ENCODE measurements around the gene DIRAS1.

The DIRAS1 gene, protein sequence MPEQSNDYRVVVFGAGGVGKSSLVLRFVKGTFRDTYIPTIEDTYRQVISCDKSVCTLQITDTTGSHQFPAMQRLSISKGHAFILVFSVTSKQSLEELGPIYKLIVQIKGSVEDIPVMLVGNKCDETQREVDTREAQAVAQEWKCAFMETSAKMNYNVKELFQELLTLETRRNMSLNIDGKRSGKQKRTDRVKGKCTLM

DNA sequence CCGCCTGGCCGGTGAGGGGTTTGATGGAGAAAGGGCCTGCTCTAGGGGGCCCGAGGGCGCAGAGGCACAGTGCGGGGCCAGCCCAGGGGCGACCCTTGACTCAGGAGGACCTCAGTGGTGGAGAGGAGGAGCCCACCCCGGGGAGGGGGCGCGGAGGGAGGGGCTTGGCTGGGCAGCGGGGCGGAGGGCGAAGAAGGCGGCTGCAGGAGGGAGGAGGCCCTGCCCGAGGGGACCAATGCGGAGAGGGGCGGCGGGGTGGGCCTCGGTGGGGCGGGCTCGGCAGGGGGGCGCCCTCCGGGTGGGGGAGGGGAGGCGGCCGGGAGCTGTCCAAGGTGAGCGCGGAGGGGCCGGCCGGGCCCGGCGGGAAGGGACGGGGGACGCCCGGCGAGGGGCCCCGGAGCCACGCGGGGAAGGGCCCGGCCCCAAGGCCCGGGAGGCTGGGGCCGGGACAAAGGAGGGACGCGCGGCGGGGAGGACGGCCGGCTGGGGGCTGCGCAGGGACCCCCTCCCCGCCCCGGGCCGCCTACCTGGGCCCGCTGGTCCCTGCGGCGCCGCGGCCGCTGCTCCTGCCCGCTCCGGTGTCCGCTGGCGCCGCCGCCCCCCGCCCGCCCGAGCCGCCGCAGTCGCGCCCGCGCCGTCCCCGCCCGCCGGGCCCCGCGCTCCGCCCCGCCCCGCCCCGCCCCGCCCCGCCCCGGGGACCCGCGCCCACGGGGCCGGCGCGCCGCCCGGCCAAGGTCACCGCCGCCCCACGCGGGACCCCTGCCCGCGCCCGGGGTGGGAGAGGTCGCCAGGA, at the start of gene DIRAS1:
Gene DIRAS1 (minus strand): TSS at position 596 of the 793 bp plus-strand sequence. CDS start 3,566 bp downstream, outside the sequence.
- DNase-seq: no peak

DNA sequence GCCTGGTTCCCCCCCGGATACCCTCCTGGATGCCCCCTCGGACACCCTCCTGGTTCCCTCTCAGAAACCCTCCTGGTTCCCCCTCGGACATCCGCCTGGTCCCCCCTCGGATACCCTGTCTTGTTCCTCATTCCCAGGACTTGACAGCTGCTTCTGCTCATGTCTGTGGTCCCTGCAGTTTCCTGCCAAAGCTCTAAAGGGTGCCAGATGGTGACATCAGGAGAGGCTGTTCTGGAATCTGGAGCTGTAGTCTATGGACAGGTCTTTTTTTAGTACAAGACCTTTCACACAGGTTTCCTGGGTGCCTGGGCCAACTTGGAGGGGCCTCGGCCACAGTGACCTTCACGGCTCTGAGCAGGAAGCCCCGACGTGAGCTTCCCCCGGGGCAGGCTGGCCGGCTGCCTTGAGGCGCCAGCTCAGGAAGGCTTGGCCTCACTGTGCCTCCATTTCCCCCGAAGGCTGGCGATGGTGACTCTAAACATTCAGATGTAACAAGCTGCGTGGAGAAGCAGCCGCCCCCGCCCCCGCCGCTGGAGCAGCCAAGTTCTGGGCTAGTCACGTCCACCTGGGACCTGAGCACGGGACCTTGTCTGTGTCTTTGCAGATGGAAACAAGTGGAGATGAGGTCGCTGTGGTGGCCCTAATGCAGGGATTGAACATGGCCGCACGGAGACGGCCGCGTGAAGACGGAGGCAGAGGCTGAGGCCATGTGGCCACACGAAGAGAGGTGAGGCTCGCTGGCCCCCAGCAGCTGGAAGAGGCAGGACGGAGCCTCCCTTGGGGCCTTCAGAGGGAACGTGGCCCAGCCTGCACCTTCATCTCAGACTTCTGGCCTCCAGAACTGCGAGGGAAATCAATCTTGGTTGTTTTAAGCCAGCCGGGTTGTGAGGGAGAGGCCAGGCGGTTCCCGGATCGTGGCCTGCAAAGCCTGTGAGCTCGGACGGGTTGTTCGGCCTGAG, 49.2 kb upstream of the DIRAS1 start:
- no peak for DNase-seq

DNA sequence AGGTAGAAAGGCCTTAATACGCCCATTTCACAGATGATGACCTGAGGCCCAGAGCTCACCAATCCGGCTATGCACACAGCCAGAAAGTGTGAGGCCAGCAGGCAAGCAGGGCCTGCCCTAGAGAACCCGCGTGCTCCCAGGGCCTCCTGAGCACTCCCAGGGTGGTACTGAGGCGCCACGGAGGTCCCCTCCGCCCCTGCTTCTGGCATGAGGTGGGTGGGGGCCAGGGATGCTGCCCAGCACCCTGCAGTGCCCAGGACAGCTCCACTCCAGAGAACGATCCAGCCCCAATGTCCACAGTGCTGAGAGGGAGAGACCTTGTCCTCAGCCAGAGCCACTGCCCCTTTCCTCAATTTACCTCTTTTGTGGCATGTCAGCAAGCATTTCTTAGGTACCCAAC, 48.0 kb upstream of the DIRAS1 start:
- DNase-seq: no peak

DNA sequence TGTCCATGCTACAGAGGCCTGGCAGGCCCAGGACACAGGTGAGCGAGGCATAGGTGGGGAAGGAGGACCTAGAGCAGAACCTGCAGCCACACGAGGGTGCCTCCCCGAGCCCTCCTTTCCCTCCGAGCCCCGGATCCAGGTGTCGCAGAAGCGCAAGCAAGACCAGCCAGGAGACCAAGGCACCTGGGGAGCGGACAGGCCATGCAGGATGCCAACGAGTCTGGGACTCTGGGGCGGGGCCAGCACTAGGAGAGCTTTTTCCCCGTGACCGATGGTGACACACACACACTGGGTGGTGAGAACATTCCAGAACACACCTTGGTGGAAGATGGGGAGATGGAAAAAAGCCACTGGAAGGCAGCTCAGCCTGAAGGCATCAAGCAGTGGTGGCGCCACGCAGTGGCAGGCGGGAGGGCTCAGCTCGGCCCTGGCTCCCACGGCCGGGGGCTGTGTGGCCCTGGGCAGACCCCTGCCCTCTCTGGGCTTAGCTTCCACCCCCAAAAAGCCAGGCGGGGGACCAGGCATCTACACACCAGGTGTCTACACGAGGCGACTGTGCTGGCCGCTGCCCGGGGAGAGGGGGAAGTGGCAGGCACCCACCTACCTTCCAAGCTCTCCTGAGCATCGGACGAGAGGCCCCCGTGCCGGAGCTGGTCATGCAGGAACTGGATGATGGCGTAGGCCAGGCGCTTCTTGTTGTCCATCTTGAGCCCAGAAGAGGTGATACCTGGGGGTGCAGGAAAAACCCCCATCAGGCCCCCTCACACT, 47.4 kb upstream of the DIRAS1 start:
- DNase-seq: no peak

DNA sequence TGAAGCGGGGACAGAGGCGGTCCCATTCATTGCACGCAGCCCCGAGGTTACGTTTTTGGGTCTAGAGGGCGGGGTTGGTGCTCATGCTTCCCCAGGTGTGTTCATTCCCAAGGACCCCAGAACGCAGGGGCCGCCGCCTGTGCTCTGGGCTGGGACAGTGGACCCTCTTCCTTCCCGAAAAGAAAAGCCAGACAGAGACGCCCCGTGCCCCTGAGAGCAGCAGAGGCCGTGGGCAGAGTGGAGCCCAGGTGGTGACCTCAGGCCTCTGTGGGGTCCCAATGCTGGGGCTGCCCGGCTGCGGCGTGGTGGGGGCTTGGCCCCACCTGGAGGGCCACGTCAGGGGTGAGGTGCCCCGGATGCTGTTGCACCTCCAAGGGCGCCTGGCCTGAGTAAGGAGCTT, 46.5 kb upstream of the DIRAS1 start:
- DNase-seq: no peak

DNA sequence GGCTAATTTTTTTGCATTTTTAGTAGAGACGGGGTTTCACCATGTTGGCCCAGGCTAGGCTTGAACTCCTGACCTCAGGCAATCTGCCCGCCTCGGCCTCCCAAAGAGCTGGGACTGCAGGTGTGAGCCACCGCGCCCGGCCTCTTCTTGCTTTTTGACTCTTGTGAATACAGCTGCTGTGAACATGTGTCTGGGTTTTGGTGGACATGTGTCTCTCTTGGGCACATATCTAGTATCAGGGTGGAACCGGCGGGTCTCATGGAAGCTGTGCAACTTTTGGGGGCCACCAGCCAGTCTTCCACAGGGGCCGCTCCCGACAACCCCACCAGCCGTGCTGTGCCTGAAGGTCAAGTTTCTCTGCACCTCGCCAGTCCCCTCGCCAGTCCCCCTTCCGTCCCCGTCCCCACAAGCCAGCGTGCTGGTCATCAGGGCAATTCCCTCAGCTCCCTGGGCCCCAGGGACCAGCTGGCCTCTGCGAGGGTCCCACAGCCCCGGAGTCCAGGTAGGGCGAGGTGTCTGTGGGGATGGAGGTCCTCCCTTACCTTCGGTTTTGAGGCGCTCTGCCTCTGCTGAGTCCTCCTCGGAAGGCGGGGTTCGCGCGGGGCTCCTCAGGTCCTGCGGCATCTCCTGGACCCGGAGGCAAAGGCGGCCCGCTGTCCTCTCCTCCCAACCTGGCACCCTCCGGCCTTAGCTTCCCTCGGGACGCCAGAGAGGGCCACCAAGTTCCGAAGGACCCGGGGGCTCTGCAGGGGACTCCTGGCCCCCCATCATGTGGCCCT, 45.6 kb upstream of the DIRAS1 start:
- DNase-seq: no peak

DNA sequence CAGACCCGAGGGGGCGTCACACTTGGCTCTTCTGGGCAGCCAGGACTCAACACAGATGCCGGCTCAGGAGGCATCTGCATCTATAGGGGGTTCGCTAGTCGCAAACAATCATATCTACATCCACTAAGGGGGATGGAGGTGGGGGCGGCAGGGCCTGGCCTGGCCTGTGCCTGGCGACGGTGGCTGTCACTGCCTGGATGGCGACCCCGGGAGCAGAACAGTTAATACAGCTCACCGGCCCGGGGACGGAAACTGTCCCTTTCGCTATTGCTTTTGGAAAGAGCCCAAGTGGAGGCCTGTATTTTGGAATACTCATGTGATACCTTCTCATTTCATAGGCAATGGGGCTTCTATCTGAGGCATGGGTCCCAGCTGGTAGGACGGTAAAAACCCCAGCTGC, 44.2 kb upstream of the DIRAS1 start:
- no peak for DNase-seq

DNA sequence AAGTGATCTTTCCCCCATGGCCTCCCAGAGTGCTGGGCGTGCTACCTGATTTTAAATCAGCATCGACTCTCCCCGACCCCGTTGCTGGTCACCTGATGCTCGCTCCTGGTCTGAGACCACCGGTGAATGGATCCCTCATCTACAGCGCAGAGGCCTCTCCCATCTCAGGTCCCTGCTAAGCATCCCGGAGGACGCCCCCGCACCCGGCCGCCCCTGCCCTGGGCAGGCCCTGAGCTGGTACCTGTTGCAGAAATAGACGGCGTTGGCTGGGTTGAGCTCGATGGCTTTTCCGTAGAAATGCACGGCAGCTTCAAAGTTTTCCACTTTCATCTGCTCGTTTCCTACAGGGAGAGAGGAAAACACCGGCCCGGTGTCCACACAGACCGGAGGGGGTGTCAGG, 43.8 kb upstream of the DIRAS1 start:
- DNase-seq: no peak

DNA sequence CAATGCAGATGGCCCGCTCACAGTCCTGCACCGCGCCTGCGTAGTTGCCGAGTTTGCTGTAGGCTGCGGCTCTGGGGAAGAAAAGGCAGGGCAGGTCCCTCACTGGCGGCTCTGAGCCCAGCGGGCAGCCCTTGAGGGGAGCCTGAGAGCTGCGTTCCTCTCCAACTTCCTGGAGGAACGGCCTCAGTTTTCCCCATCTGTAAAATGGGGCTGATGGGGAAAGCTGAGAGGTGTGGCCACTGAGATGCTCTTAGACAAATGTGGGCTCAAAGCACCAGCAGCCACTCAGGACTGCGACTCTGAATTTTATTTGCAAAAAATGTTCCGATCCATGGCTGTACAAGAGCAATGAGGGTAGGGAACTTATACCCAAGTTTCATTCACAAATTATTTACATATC, 42.5 kb upstream of the DIRAS1 start:
- DNase-seq: no peak

DNA sequence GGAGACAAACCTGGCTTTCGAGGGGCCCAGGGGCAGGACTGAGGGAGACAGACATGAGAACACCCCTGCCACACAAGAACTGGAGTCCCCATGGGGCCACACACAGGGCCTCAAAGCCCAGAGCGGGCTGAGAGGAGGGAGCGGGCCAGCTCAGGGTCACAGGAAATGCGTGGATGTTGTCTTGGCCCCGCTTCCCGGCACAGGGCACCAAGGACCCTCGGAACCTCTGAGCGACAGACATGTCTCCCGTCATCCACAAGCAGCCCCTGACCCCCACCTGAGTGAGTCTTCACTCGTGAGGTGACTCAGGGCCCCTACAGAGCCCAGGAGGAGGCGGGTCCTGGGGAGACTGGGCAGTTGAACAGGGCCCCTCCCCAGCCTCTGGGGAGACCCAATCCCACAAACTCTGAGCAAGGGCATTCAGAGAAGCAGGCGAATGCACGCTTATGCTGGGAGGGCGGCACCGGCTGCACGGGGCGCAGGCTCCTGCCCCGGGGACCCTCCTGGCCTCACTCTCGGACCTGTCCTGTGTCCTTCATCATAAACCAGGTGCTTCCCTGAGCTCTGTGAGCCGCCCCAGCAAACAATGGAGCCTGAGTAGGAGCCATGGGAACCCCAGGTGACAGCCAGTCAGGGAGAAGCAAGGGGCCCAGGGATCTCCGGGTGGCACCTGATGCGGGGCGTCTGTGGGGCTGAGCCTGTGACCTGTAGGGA, 41.8 kb upstream of the DIRAS1 start:
- DNase-seq: no peak

DNA sequence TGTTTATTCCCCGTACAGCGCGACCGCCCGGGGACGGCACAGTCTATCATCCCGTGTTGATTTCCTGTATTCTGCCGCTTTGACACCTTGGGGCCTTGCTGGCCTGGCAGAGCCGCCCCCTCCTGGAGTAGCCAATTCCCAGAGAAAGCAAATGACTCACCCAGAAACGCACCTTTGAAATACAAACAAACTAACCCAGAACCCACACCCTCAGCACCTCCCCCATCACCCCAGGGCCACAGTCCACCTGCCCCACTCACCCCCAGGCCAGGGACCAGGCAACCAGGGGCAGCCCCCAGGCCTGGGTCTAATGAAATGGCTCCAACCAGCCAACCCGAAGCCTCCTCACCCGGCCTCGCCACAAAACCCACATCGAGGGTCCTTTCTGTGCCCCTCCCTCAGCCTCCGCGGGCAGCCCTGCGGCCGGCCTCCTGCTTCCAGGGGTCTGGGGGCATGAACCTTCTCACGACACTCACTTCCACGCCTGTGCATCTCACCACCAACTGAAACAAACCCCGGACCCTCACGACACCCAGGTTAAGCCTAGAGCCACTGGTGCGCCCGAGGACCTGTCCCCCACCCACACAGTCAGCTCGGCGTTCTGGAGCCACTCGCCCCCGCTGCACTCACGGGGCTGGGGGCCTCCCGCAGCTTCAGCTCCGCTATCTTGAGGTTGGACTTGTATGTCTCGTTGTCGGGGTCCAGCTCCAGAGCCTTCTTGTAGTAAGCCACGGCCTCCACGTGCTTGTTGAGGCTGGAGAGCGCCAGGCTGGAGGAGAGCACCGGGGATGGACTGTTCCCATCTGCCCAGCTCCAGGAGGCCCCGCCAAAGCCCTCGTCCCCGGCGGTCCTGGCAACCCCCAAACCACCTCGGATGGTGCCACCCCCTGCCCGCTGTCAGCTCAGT, 41.0 kb upstream of the DIRAS1 start:
- DNase-seq: no peak

DNA sequence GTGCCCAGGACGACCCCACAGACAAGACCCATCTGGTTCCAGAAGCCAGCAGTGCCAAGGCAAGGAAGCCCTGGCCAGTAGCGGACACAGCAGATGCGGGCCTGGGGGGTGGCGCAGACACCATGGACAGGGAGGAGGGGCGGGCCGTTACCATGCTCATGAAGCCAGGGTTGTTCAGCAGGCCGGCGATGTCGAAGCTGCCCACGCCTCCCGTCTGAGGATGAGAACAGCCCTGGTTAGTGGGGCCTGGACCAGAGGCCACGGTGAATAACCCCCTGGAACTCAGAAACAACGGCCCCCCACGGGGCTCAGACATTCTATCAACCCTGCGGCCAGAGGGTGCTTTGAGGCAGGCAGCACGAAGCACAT, 40.1 kb upstream of the DIRAS1 start:
- no peak for DNase-seq

DNA sequence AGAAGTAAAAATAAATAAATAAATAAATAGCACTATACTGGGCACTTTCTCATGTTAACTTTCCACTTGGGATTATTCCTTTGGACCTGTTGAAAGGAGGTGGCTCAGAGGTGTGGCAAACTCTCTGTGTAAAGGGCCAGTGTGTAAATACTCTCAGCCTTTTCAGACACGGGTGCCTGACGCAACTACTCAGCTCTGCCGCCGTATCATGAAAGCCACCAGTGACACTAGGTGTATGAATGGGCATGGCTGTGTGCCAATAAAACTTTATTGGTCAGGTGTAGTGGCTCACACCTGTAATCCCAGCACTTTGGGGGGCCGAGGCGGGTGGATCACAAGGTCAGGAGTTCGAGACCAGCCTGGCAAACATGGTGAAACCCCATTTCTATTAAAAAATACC, 38.8 kb upstream of the DIRAS1 start:
- DNase-seq: no peak

DNA sequence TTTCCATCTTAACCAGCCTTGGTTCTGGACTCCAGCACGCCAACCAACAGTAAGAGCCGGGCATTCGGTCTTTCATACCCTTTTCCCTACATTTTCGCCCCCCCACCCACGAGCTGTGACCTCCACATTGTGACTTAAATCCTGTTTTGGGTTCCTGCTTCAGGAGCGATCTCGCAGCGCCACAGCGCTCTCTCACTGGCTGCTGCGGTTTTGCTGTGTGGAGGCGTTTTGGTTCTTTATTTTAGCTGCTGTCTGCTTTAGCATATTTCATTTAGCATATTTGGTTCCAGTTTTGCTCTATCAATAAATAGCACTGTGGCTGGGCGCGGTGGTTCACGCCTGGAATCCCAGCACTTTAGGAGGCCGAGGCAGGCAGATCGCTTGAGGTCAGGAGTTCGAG, 38.2 kb upstream of the DIRAS1 start:
- DNase-seq: no peak

DNA sequence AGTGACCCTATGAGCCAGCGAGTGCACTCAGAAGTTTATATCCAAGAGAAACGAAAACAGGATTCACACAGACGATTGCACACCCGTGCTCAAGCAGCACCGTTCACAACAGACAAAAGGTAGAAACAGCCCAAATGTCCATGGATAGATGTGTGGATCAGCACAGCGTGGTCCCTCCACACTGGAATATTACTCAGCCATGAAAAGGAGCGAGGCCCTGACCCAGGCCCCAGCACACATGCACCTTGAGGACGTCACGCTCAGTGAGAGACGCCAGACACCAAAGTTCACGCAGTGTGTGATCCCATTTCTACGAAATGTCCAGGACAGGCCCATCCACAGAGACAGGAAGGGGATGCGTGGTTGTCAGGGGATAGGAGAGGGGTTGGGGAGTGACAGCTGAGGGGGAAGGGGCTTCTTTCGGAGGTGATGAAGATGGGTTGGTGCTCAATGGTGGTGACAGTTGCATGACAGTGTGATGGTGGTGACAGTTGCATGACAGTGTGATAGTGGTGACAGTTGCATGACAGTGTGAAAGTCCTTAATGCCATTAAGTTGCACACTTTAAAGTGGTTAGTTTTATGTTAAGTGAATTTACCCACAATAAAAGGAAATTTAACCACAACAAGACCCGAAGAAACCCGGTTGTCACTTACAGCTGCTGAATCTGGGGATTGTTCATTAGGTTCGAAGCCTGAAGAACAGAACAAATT, 37.6 kb upstream of the DIRAS1 start:
- no peak for DNase-seq

DNA sequence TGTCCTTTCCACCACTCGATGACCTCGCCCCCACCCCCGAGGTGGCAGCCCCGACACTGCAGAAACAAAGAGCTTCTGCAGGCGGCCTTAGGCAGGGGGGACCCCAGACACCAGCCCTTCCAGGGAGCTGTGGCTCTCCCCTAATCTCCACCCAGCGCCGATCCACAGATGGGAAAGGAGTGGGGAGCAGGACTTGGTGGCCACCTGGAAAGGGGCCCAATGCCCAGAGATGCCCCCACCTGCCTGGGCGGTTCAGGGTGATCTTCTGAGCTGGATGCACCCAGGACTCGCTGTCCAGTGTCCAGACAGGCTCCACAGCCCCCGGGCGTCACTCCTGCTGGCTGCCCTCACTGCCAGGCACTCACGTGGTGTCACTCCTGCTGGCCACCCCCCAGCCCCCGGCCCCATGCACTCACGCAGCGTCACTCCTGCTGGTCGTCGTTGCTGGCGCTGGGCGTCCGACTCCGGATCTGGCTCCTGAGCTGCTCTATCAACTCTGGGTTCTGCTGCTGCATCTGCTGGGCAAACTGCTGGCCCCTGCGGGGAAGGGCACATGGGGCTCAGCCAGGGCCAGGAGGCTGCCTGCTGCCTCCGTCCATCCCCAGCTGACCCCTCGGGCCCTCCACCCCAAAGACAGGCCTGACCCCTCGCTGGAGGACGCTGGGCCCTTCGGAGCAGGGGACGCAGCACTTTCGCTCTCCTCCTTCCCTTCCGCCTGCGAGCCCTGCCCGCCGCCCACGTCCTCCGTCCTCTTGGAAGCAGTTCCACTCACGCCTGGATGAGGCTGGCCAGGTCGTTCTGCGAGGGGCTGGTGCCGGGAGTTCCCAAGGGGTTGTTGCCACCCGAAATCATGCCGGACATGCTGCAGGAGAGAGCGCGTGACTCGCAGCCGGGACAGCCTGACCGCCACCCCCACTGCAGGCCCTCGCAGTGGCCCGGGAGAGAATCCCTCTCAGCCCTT, 36.0 kb upstream of the DIRAS1 start:
- no peak for DNase-seq

DNA sequence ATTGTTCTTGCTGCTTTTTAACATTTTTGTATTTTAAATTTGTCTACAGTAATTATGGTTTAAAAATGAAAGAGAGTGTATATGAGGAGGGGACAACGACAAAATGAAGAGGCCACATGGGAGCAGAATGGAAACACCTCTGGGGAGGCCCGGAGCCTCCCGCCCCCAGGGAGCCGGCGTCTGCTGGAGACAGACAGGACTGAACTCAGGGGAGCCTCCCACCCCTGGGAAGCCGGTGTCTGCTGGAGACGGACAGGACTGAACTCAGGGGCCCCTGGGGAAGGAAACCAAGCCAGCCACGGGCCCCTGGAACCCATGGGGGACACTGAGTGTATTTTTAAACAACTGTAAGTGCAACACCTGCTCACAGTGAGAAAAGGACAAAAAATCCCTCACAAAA, 35.3 kb upstream of the DIRAS1 start:
- no peak for DNase-seq

DNA sequence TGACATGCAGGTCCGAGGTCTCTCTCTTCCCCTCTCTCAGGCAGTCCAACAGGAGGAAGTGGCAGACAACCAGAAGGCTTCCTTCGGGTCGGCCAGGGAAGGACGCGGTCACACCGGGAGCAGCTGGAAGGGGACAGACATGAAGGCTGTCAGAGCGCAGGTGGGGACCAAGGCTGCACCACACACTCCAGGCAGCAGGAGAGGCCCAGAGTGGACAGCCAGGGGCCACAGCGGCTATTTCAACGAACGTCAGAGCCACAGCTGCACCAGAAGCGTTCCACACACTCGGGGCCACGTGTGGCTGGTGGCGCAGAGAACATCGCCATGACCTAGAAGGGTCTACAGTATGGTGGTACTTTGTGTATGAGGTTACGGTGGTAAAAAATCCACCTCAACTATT, 34.6 kb upstream of the DIRAS1 start:
- no peak for DNase-seq

DNA sequence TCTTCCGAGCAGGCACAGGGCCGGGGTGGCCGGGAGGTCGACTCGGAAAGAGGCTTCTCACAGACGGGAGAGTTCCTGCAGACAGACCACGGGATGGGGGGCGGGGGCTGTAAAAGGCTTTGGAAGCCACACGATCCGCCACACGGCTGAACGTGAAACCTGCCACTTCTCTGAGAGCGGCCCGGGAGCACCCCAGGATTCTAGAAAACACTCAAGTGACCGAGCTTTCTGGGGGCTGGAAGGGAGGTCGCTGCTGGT, 34.2 kb upstream of the DIRAS1 start:
- DNase-seq: no peak

Measured in CD4-positive, alpha-beta T cell treated with Interleukin-1 beta for 1 hour (primary cell).